H1 (cell line): ENCODE data around the gene DCUN1D2. TPM values are rescaled to one million over a fixed set of nuclear protein-coding genes. Genes with fewer than 3 reads are reported as not detected.

Experiments used
- CHD7 ChIP-seq: fragments of 300-600 bp; sonication (generic); IDR thresholded peaks from 2 replicates; pipeline ENCODE4 v1.7.1; 2012; ENCODE audit warnings: low read length, moderate library complexity, mild to moderate bottlenecking, inconsistent platforms; ENCODE audit not compliant: insufficient replicate concordance
- EGR1 ChIP-seq: IDR thresholded peaks from 2 replicates; pipeline ENCODE4 v1.6.1; 2011; ENCODE audit warnings: low read depth, low read length, borderline replicate concordance
- RAD21 ChIP-seq, 2 experiments: IDR thresholded peaks in 1 of 2; conservative IDR thresholded peaks in 1 of 2; 2 replicates each; pipeline ENCODE4 v1.6.1; 2011; ENCODE audit warnings: low read depth in 2 of 2, low read length in 2 of 2, improper control_type of control experiment in 1 of 2, inconsistent platforms in 1 of 2, mild to moderate bottlenecking in 1 of 2, moderate library complexity in 1 of 2
- SUZ12 ChIP-seq: fragments of 200-600 bp; sonication (generic); IDR thresholded peaks from 2 replicates; pipeline ENCODE4 v1.6.1; 2012; ENCODE audit warnings: mild to moderate bottlenecking, inconsistent platforms, low read length, moderate library complexity, mixed read lengths
- ZNF274 ChIP-seq: IDR thresholded peaks from 2 replicates; pipeline ENCODE4 v1.7.0; 2012; ENCODE audit warnings: low read length, borderline replicate concordance; ENCODE audit errors: extremely low read depth
- polyA plus RNA-seq, 7 experiments: library from polyadenylated mRNA; depleted of rRNA in 3 of 7; stranded (reverse) in 5 of 7; unstranded in 2 of 7; fragments of >200 nt in 5 of 7; fragments of 200-250 nt in 2 of 7; gene quantifications; 1 replicate in 5 of 7; 2 replicates in 1 of 7; 4 replicates in 1 of 7; pipeline versions ENCODE4 v1.2.1 to v1.2.3, GENCODE V29; 2011 to 2013; ENCODE audit warnings: missing spikeins in 2 of 7, mixed read lengths in 2 of 7
- total RNA-seq: library from RNA; stranded (reverse); fragmentation: NEBNext Ultra II Directional; extraction: Animal tissue kit (Norgen Biotek cat#: 25700); gene quantifications from 2 replicates; pipeline ENCODE4 v1.2.1, GENCODE V29; 2021

The DCUN1D2 gene
- total and polyA plus RNA-seq, 2 of the 8 experiments (the other 6 are each of a cell fraction or from before 2014, with no cell fraction given) = 19.5 to 35.3 TPM

- TF ChIP-seq CHD7 (no peak), ZNF274 (no peak), RAD21 (IDR thresholded peaks at IDR 0.05 in 1 of 2, conservative IDR thresholded peaks at IDR 0.05 in 1 of 2; ENCODE audit: low read depth in 2 of 2, low read length in 2 of 2) (no peak), EGR1 (no peak; the same call in 1 of the 2 replicates), SUZ12 (no peak)
- TF ChIP-seq, all 59 proteins: peak for 0
Measured at GRCh38 chr13:113430378-113431110, 60.0 kb downstream of the DCUN1D2 start (continued).
